Measurements from ENCODE around the gene GOLGA8O.
"Not testable (repeated sequence)": the region's sequence is repeated elsewhere in the genome, so short reads cannot be mapped to it uniquely, and the experiment has no call there.

Gene GOLGA8O

DNA sequence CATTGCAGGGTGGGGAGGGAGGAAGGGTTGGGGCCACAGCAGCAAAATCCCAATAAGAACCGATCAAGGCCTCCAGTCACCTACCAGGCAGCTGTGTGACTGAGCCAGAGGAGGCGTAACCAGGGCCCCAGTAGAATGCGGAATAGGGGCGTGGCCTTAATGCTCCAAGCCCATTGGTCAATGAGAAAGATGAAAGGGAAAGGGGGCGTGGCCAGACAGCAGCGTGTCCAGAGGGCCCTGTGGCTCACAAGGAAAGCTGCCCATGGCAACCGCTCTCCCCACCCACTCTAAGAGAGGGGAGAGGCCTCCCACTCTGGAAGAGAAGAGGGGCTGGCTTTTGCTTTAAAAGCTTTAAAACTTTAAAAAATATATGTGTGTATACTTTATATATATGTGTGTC is at the start of gene GOLGA8O:
Gene GOLGA8O, minus strand, starts transcription at position 101 of the 400 bp plus-strand sequence. Its CDS starts 98 bp downstream, at position 3.
- H3K27me3 Mint-ChIP-seq, H3K4me3 Mint-ChIP-seq, H3K9me3 Mint-ChIP-seq, ATAC-seq, H3K4me1 Mint-ChIP-seq, H3K27ac Mint-ChIP-seq, DNase-seq: not testable (repeated sequence)

GRCh38 chr15:32504152-32504811 is 48.8 kb upstream of the GOLGA8O start:
- not testable (repeated sequence) for ATAC-seq, H3K27me3 Mint-ChIP-seq, H3K9me3 Mint-ChIP-seq, H3K4me3 Mint-ChIP-seq, H3K27ac Mint-ChIP-seq, DNase-seq, H3K4me1 Mint-ChIP-seq

DNA sequence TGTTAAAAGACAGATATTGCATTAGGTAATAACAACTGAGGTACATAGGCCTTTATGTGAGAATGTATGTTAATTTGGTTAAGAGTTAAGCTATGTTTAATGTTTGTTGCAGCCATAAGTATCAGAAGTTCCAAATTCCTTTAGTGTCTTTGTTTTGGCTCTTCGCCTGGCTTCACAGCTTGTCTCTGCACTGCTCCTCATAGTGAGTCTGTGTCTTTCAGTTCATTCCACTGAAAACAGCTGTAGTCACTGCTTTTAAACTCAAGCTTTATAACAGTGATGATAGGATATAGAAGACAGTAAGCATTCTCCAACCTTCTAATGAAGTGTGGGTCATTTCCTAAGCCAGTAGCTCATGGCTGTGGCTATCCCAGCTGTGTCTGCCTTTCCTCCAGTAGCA is 47.5 kb upstream of the GOLGA8O start:
- not testable (repeated sequence) for H3K9me3 Mint-ChIP-seq

DNA sequence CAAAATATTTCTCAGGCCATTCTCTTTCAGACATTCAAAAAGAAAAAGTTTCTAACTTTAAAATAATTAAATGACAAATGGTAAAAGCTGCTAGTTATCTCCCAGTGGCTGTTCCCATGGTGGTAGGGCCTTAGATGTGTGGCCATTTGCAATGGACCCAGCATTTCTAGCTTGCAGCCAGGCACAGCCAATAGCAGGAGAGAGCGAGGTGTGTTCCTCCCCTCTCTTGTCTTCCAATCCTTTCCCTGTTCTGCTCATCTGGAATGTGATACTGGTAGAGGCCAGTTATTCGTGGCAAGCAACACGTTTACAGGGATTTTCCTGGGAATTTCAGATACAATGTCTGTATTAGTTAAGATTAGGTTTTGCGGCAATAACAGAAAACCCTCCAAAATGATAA is 37.3 kb upstream of the GOLGA8O start:
- not testable (repeated sequence) for H3K27me3 Mint-ChIP-seq, H3K27ac Mint-ChIP-seq, H3K4me3 Mint-ChIP-seq, H3K4me1 Mint-ChIP-seq, DNase-seq, ATAC-seq, H3K9me3 Mint-ChIP-seq

More for the DNA sequence above, 47.5 kb upstream of the GOLGA8O start:
- not testable (repeated sequence) for ATAC-seq, H3K4me3 Mint-ChIP-seq, DNase-seq, H3K27ac Mint-ChIP-seq, H3K27me3 Mint-ChIP-seq, H3K4me1 Mint-ChIP-seq

GRCh38 chr15:32486474-32486873 is 31.0 kb upstream of the GOLGA8O start:
- H3K4me3 Mint-ChIP-seq, DNase-seq, H3K27me3 Mint-ChIP-seq, ATAC-seq, H3K4me1 Mint-ChIP-seq, H3K9me3 Mint-ChIP-seq, H3K27ac Mint-ChIP-seq: not testable (repeated sequence)

- not testable (repeated sequence) for H3K27me3 Mint-ChIP-seq, H3K9me3 Mint-ChIP-seq, H3K27ac Mint-ChIP-seq, ATAC-seq, H3K4me3 Mint-ChIP-seq, H3K4me1 Mint-ChIP-seq
- DNase-seq: peak in 1 of 2 donors; percentile 0
These were observed 27.9 kb upstream of the GOLGA8O start for GRCh38 chr15:32483377-32483776.

DNA sequence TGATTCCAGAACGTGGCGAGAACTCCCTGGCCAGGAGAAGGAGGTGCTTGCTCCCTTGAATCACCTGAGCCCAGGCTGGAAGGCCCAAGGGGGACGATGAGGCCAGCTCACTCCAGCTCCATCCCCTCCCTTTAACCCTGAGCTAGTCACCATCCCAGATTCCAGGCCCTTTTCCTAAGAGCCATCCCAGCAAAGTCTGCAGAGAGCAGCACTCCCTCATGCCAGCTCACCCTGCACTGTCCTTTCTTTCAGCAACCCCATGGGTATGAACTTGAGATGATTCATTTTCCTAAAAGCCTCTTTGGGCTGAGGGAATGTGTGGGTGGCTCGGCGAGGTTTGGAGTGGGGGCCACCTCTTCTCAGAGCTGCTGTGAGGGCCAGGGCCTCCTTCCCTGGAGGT is 26.2 kb upstream of the GOLGA8O start:
- ATAC-seq, H3K27ac Mint-ChIP-seq, H3K27me3 Mint-ChIP-seq, H3K9me3 Mint-ChIP-seq, DNase-seq, H3K4me3 Mint-ChIP-seq, H3K4me1 Mint-ChIP-seq: not testable (repeated sequence)

DNA sequence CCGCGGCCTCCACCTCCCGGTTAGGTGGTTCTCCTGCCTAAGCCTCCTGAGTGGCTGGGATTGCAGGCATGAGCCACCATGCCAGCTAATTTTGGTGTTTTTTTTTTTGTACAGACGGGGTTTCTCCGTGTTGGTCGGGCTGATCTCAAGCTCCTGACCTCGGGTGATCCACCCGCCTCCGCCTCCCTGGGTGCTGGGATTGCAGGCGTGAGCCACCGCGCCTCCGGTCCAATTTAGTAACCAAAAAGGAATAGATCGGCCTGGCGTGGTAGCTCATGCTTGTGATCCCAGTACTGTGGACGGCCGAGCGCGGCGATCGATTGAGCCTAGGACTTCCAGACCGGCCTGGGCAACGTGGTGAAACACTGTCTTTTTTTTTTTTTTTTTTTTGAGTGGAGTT is 12.6 kb upstream of the GOLGA8O start:
- H3K9me3 Mint-ChIP-seq, H3K27ac Mint-ChIP-seq, H3K4me3 Mint-ChIP-seq, H3K4me1 Mint-ChIP-seq, DNase-seq, ATAC-seq, H3K27me3 Mint-ChIP-seq: not testable (repeated sequence)

GRCh38 chr15:32440445-32440977 is 14.9 kb downstream of the GOLGA8O start:
- H3K4me1 Mint-ChIP-seq, H3K4me3 Mint-ChIP-seq, H3K27me3 Mint-ChIP-seq, H3K9me3 Mint-ChIP-seq, H3K27ac Mint-ChIP-seq: not testable (repeated sequence)
- peak; percentile 85 for ATAC-seq
- peak in 1 of 2 donors; percentile 5 for DNase-seq

GRCh38 chr15:32434102-32434963 is 21.1 kb downstream of the GOLGA8O start:
- not testable (repeated sequence) for H3K27ac Mint-ChIP-seq, H3K4me3 Mint-ChIP-seq, H3K9me3 Mint-ChIP-seq, H3K27me3 Mint-ChIP-seq, DNase-seq, H3K4me1 Mint-ChIP-seq
- peak; percentile 86 for ATAC-seq

DNA sequence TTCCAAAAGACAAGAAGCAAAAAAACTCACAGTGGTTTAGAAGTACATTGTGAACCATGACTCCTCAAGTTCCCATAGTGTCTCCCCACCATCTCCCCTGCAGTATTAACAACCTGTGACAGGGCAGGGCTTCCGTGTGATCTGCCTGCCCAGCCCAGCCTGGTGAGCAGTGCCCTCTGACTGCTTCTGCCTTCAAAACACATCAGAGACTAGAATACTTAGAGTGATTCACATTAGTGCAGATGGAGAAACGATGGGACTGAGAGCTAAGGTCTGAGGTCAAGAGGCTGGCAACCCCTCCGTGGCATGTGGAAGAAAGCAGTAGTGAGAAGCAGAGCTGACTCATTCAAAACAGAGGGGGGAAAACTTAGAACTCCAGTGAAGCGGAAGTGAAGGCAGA is 27.8 kb downstream of the GOLGA8O start:
- H3K27me3 Mint-ChIP-seq, H3K9me3 Mint-ChIP-seq, H3K4me1 Mint-ChIP-seq, H3K4me3 Mint-ChIP-seq, DNase-seq, H3K27ac Mint-ChIP-seq, ATAC-seq: not testable (repeated sequence)

DNA sequence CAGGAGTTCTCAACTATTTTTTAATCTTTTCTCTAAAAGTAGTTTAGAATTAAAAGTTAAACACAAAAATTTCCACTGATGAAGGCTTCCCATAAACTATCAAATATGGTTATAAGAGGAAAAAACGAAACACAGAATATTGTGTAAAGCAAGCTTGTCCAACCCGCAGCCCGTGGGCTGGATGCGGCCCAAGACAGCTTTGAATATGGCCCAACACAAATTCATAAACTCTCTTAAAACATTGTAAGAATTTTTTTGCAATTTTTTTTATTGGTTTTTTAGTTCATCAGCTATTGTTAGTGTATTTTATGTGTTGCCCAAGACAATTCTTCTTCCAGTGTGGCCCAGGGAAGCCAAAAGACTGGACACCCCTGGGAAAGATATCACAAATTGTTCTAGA is 28.9 kb downstream of the GOLGA8O start:
- DNase-seq, ATAC-seq, H3K27ac Mint-ChIP-seq, H3K4me3 Mint-ChIP-seq, H3K9me3 Mint-ChIP-seq, H3K4me1 Mint-ChIP-seq, H3K27me3 Mint-ChIP-seq: not testable (repeated sequence)

GRCh38 chr15:32407903-32408302 is 47.5 kb downstream of the GOLGA8O start:
- DNase-seq, ATAC-seq, H3K4me3 Mint-ChIP-seq, H3K9me3 Mint-ChIP-seq, H3K27ac Mint-ChIP-seq, H3K27me3 Mint-ChIP-seq, H3K4me1 Mint-ChIP-seq: not testable (repeated sequence)

DNA sequence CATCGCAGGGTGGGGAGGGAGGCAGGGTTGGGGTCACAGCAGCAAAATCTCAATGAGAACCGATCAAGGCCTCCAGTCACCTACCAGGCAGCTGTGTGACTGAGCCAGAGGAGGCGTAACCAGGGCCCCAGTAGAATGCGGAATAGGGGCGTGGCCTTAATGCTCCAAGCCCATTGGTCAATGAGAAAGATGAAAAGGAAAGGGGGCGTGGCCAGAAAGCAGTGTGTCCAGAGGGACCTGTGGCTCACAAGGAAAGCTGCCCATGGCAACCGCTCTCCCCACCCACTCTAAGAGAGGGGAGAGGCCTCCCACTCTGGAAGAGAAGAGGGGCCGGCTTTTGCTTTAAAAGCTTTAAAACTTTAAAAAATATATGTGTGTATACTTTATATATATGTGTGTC is 52.2 kb downstream of the GOLGA8O start, which contains the start of gene GOLGA8K:
Gene GOLGA8K, minus strand, starts transcription at position 101 of the 400 bp plus-strand sequence. Its CDS starts 98 bp downstream, at position 3.
- not testable (repeated sequence) for H3K27ac Mint-ChIP-seq, H3K4me1 Mint-ChIP-seq, DNase-seq, ATAC-seq, H3K27me3 Mint-ChIP-seq, H3K4me3 Mint-ChIP-seq, H3K9me3 Mint-ChIP-seq

DNA sequence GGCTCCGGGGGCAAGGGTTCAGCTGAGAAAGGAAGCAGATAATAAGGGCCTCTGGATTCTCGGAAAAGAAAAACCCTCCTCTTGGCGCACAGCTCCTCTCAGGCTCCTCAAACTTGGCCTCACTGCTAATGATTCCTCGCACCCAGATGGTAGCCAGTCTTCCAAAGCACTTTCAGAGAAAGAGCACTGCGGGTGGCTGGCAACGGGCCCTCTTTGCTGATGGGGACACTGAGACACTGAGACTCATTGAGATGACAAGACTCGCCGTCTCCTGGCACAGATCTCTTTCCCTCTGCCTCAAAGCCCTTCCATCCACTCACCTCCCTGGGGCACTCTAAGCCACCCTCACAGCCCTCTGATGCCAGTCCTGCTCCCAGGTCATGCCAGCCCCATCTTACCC is 58.9 kb downstream of the GOLGA8O start:
- H3K4me1 Mint-ChIP-seq, H3K27me3 Mint-ChIP-seq, DNase-seq, ATAC-seq, H3K9me3 Mint-ChIP-seq, H3K4me3 Mint-ChIP-seq, H3K27ac Mint-ChIP-seq: not testable (repeated sequence)
